Mammary epithelial cell (primary cell): Measurements from ENCODE around the gene GLI1.

ENCODE experiments used
- CTCF ChIP-seq, 2 donors: IDR thresholded peaks in 1 of 2; conservative IDR thresholded peaks in 1 of 2; 2 replicates each; pipeline ENCODE4 v1.5.1; 2011 to 2012; ENCODE audit warnings: inconsistent platforms in 2 of 2, low read length in 2 of 2, mild to moderate bottlenecking in 2 of 2, control low read depth in 1 of 2, low read depth in 1 of 2; ENCODE audit not compliant: insufficient read depth in 1 of 2; ENCODE audit errors: extremely low read depth in 1 of 2
- EZH2 ChIP-seq: IDR thresholded peaks from 2 replicates; pipeline ENCODE4 v1.6.1; 2012; ENCODE audit warnings: low read length, inconsistent platforms, borderline replicate concordance

- TF ChIP-seq CTCF (conservative IDR thresholded peaks at IDR 0.05 in 1 of 2, IDR thresholded peaks at IDR 0.05 in 1 of 2; ENCODE audit: extremely low read depth in 1 of 2, insufficient read depth in 1 of 2, low read depth in 1 of 2, low read length in 2 of 2) (no peak), EZH2 (no peak)
Measured at GRCh38 chr12:57477710-57478681, 18.4 kb downstream of the GLI1 start.
